Measurements from ENCODE around the gene KPNB1.
A peak's percentile ranks its signal among the peaks of the same experiment; 100 is the strongest.

The KPNB1 gene

GRCh38 chr17:47698749-47699535, 49.2 kb downstream of the KPNB1 start:
- DNase-seq: peak; percentile 94 to 97

- DNase-seq: no peak
These were observed 49.8 kb downstream of the KPNB1 start for GRCh38 chr17:47699536-47699840.

- DNase-seq: peak; percentile 45 to 57
These were observed 51.0 kb downstream of the KPNB1 start for GRCh38 chr17:47700471-47701449.

- no peak for DNase-seq
These were observed 51.9 kb downstream of the KPNB1 start for GRCh38 chr17:47701608-47702007.

DNA sequence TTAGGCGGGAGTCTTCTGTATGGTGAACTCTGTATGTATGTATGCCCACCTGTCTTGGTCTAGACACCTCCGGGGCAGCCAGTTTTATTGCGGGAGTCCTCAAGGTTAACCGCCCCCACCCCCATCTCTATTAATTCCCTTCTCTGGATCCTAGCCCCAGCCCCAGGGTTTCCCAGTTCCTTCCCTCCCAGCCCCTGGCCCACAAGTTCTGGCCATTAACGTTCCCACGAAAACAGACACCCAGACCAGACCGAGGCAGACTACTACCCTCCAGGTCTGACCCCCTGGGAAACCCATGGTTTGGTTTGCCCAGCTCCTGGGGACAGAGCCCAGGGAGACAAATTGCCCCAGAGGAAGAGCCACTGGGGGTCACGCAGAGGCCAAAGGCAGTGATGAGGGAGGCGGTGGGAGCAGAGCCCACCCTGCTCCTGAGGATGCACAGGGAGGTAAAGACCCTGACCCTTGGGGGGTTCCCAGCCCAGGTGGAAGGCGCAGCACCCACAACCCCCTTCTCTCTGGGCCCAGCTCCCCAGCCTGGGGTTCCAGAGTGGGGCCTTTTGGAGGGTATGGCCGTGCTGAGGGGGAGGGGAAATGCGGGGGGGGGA, 52.8 kb downstream of the KPNB1 start:
- DNase-seq: no peak

- peak; percentile 70 for DNase-seq
These were observed 53.5 kb downstream of the KPNB1 start for GRCh38 chr17:47703191-47703591.

- no peak for DNase-seq
These were observed 54.0 kb downstream of the KPNB1 start for GRCh38 chr17:47703671-47704070.

- DNase-seq: peak in 1 of 2 experiments; percentile 60
These were observed 54.4 kb downstream of the KPNB1 start for GRCh38 chr17:47704116-47704515.

DNA sequence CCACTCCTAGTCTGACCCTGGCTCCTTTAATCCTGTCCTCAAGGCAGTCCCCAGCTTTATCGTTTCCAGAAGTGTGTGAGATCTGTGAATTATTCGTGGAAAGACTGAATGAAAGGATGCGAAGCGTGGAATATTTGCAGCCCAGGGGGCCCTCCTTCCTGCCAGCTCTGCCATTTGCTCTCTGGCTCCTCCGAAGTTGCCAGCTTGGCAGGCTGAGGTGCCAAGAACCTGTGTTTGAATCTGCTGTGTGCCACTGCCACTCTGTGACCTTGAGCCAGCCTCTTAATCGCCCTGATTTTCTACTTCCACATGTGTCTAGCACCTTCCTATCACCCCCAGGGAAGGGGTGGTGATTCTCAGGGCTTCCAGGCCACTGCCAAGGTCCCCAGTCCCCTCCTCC, 55.0 kb downstream of the KPNB1 start:
- DNase-seq: no peak

- DNase-seq: peak; percentile 79 to 80
These were observed 56.1 kb downstream of the KPNB1 start for GRCh38 chr17:47705536-47706530.

DNA sequence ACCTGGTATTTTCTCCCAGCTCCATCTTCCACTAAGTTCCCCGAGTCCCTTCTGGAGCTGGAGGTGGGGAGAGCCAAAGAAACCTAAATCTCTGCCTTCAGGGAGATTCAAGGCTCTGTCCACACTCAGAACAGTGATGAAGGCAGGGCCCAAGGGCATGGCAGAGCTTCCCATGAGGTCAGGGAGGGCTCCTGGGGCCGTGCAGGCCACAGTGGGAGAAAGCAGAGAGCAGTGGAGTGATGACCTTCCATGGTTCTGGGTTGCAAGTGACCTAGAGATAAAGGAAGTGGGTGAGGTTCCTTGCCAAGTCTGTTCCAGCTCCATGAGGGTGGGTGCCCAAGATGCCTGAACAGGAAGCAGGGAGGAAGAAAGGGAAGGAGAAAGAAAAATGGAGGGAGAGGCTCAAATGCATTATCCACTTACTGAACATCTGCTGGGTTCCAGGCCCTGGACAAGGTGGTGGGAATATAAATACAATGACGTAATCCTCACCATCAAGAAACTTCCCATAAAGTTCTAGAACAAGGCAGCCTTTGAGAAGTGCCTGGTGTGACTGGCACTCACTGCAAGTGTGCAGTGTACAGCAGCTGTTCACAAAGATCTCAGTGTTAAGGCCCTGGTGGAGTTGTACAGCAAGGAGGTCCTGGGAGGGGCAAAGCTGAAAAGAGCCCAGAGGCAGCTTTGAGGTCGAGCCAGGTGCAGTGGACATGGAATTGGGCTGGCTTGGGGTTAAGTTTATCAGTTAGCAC, 57.5 kb downstream of the KPNB1 start:
- DNase-seq: no peak

GRCh38 chr17:47707884-47708283, 58.2 kb downstream of the KPNB1 start:
- no peak for DNase-seq

DNA sequence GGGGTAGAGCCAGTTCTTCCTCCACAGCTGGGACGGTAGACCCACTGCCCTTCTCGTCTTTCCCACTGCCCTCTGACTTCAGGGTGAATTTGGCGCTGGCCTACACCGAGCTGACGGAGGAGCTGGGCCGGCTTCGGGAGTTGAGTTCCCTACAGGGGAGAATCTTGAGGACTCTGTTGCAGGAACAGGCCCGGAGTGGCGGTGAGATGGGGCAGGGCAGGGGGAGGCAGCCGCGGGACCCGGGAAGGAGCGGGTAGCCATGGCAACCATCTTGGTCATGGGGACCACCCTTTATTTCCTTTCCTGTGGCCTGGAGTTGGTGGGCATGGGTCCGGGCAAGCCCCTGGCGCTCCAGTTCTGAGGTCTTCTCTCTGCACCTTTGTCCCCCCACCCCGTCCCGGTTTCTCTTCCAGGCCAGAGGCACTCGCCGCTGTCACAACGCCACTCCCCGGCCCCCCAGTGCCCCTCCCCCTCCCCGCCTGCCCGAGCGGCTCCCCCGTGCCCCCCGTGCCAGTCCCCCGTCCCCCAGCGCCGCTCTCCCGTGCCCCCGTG, 58.7 kb downstream of the KPNB1 start:
- DNase-seq: no peak

GRCh38 chr17:47708864-47709541, 59.3 kb downstream of the KPNB1 start:
- DNase-seq: no peak

DNA sequence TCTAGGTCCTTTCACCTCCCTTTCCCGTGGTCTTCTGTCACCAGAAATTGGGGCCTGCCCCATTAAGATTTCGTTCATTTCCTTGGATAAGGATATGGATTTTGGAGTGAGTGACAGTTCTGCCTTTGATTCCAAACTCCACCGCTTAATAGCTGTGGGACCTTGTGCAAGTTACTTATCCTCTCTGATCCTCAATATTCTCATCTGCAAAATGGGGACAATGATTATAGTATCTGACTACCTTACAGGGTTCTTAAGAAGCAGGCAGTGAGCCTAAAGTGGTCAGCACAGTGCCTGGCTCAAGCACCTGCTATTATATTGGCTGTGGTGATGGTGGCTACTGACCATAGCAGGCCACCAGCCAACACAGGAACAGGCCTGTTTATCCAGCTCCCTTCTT, 59.9 kb downstream of the KPNB1 start:
- no peak for DNase-seq

- DNase-seq: no peak
These were observed 61.8 kb downstream of the KPNB1 start for GRCh38 chr17:47711366-47712099.

- no peak for DNase-seq
These were observed 62.8 kb downstream of the KPNB1 start for GRCh38 chr17:47712330-47713023.

- no peak for DNase-seq
These were observed 64.4 kb downstream of the KPNB1 start for GRCh38 chr17:47713980-47714700.
